Naive B cell (primary cell): ENCODE results near the gene TSC22D4. TPM values are rescaled to one million over a fixed set of nuclear protein-coding genes. Genes with fewer than 3 reads are reported as not detected.
A peak's percentile ranks its signal among the peaks of the same experiment; 100 is the strongest.
"Not testable (repeated sequence)": the region's sequence is repeated elsewhere in the genome, so short reads cannot be mapped to it uniquely, and the experiment has no call there.

Experiments
- ATAC-seq, 2 donors: fragments of 150-1000 bp; cut with Tn5 transposase; 2 replicates each; pipeline ENCODE4 v1.10.0; 2021; ENCODE audit warnings: low read depth in 2 of 2, mild to moderate bottlenecking in 2 of 2, moderate library complexity in 2 of 2
- DNase-seq: peaks from one replicate; pipeline ENCODE4 v3.0.0; 2022
- H3K27ac Mint-ChIP-seq, 6 donors: one replicate each; pipeline ENCODE4 v1.8.0; 2020 to 2022; ENCODE audit warnings: mild to moderate bottlenecking in 6 of 6, mixed read lengths in 6 of 6, moderate library complexity in 5 of 6, inconsistent platforms in 2 of 6
- H3K27me3 Mint-ChIP-seq, 3 donors: one replicate each; pipeline ENCODE4 v1.8.0; 2021 to 2022; ENCODE audit warnings: mixed read lengths in 3 of 3, mild to moderate bottlenecking in 1 of 3
- H3K36me3 Mint-ChIP-seq, 2 donors: one replicate each; pipeline ENCODE4 v1.8.0; 2020 to 2022; ENCODE audit warnings: mixed read lengths in 2 of 2, inconsistent platforms in 1 of 2, mild to moderate bottlenecking in 1 of 2
- H3K4me1 Mint-ChIP-seq, 3 donors: one replicate each; pipeline ENCODE4 v1.8.0; 2020 to 2022; ENCODE audit warnings: mixed read lengths in 3 of 3, inconsistent platforms in 1 of 3, mild to moderate bottlenecking in 1 of 3, moderate library complexity in 1 of 3
- H3K4me3 Mint-ChIP-seq, 8 donors: one replicate each; pipeline ENCODE4 v1.8.0; 2020 to 2022; ENCODE audit warnings: mild to moderate bottlenecking in 8 of 8, mixed read lengths in 8 of 8, moderate library complexity in 8 of 8, inconsistent platforms in 2 of 8
- H3K9me3 Mint-ChIP-seq, 7 donors: one replicate each; pipeline ENCODE4 v1.8.0; 2020 to 2022; ENCODE audit warnings: mixed read lengths in 7 of 7, mild to moderate bottlenecking in 5 of 7, inconsistent platforms in 2 of 7, moderate library complexity in 1 of 7
- polyA plus RNA-seq, 6 donors: library from polyadenylated mRNA; unstranded; fragments of 300-500 nt; fragmentation: Illumina TruSeq; gene quantifications; one replicate each; pipeline ENCODE4 v1.2.3, GENCODE V29; 2021; ENCODE audit warnings: low read depth in 6 of 6

The TSC22D4 gene
- polyA plus RNA-seq, 6 donors from 2014 or later = 17.5 to 23.6 (median 20.7) TPM

DNA sequence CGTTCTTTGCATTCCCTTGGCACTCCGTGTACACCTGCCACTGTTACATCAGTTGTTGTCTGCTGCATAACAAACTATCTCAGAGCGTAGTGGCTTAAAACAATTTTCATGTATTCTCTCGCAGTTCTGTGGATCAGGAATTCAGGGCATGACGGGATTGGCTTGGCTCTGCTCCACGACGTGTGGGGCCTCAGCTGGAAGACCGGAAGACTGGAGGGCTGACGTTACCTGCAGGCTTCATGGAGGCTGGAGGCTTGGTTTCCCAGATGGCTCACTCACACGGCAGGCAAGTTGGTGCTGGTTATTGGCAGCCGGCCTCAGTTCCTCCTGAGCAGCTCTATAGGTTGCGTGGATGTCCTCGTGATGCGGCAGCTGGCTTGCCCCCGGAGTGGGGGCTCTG, 30.2 kb upstream of the TSC22D4 start:
- H3K36me3 Mint-ChIP-seq = no peaks in the 10 kb centered on the region
- no peak overlapping the region for H3K4me3 Mint-ChIP-seq
- no peak for ATAC-seq
- no peaks in the 10 kb centered on the region for H3K9me3 Mint-ChIP-seq
- DNase-seq = no peak
- peaks cover 16 to 39% (median 32%) of the 10 kb centered on the region in 3 donors for H3K27me3 Mint-ChIP-seq
- no peaks in the 10 kb centered on the region for H3K4me1 Mint-ChIP-seq
- H3K27ac Mint-ChIP-seq = no peak overlapping the region

GRCh38 chr7:100506356-100506923, 27.4 kb upstream of the TSC22D4 start:
- no peak for ATAC-seq
- peaks cover 10 to 27% (median 24%) of the 10 kb centered on the region in 3 donors for H3K27me3 Mint-ChIP-seq
- no peaks in the 10 kb centered on the region for H3K36me3 Mint-ChIP-seq
- DNase-seq = no peak
- H3K4me1 Mint-ChIP-seq = peaks cover 0 to 3% (median 0%) of the 10 kb centered on the region in 3 donors
- H3K9me3 Mint-ChIP-seq = no peaks in the 10 kb centered on the region
- no peak overlapping the region for H3K4me3 Mint-ChIP-seq
- H3K27ac Mint-ChIP-seq = peak overlapping the region in 1 of 6 donors; percentile 72

GRCh38 chr7:100504887-100505611, 26.0 kb upstream of the TSC22D4 start:
- no peaks in the 10 kb centered on the region for H3K9me3 Mint-ChIP-seq
- ATAC-seq (no peak), DNase-seq (no peak)
- no peak overlapping the region for H3K4me3 Mint-ChIP-seq
- H3K4me1 Mint-ChIP-seq = peaks cover 0 to 3% (median 0%) of the 10 kb centered on the region in 3 donors
- H3K36me3 Mint-ChIP-seq = no peaks in the 10 kb centered on the region
- peaks cover 5 to 18% (median 16%) of the 10 kb centered on the region in 3 donors for H3K27me3 Mint-ChIP-seq
- no peak overlapping the region for H3K27ac Mint-ChIP-seq

DNA sequence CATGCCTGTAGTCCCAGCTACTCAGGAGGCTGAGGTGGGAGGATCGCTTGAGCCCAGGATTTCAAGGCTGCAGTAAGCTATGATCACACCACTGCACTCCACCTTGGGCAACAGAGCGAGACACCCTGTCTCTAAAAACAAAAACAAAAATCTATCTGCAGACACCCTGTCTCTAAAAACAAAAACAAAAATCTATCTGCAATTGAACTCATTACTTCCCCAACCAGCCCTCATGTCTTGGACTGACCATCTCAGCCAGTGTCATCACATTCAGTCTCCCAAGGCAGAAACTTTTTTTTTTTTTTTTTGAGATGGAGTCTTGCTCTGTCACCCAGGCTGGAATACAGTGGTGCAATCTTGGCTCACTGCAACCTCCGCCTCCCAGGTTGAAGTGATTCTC, 25.0 kb upstream of the TSC22D4 start:
- H3K36me3 Mint-ChIP-seq, DNase-seq, H3K4me3 Mint-ChIP-seq, ATAC-seq, H3K9me3 Mint-ChIP-seq, H3K27ac Mint-ChIP-seq, H3K4me1 Mint-ChIP-seq: not testable (repeated sequence)
- peaks cover 5 to 13% (median 11%) of the 10 kb centered on the region in 3 donors for H3K27me3 Mint-ChIP-seq

- not testable (repeated sequence) for H3K4me1 Mint-ChIP-seq, H3K36me3 Mint-ChIP-seq, DNase-seq, H3K27ac Mint-ChIP-seq, ATAC-seq, H3K4me3 Mint-ChIP-seq, H3K9me3 Mint-ChIP-seq
- H3K27me3 Mint-ChIP-seq = peaks cover 0 to 11% (median 8%) of the 10 kb centered on the region in 3 donors
These were observed 21.7 kb upstream of the TSC22D4 start for GRCh38 chr7:100500743-100501142.

DNA sequence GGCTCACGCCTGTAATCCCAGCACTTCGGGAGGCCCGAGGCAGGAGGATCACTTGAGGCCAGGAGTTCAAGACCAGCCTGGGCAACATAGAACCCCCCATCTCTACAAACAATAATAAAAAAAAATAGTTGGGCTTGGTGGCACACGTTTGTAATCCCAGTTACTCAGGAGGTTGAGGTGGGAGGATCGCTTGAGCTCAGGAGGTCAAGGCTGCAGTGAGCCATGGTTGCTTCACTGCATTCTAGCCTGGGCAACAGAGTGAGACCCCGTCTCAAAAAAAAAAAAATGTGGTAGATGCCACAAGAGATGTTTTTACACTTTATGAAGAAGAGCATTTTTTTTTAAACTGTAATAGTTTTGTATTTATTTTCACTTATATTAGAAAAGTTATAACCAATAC, 17.5 kb upstream of the TSC22D4 start:
- Mint-ChIP-seq H3K27ac (no peak overlapping the region), H3K36me3 (no peaks in the 10 kb centered on the region), H3K4me1 (peaks cover 9 to 14% (median 10%) of the 10 kb centered on the region in 3 donors), H3K9me3 (no peaks in the 10 kb centered on the region), H3K4me3 (no peak overlapping the region), H3K27me3 (peaks cover 8 to 51% (median 36%) of the 10 kb centered on the region in 3 donors)
- no peak for ATAC-seq
- DNase-seq = no peak

GRCh38 chr7:100493476-100494264, 14.7 kb upstream of the TSC22D4 start:
- Mint-ChIP-seq H3K9me3 (no peaks in the 10 kb centered on the region), H3K27ac (no peak overlapping the region), H3K27me3 (peaks cover 12 to 76% (median 55%) of the 10 kb centered on the region in 3 donors), H3K4me3 (peak overlapping the region; percentile 0 to 81 (median 72)), H3K36me3 (no peaks in the 10 kb centered on the region), H3K4me1 (peaks cover 12 to 16% (median 14%) of the 10 kb centered on the region in 3 donors)
- no peak for DNase-seq
- ATAC-seq = peak; percentile 78 to 89

- Mint-ChIP-seq H3K27ac (no peak overlapping the region), H3K4me1 (peaks cover 12 to 16% (median 14%) of the 10 kb centered on the region in 3 donors), H3K27me3 (peaks cover 12 to 76% (median 55%) of the 10 kb centered on the region in 3 donors), H3K9me3 (no peaks in the 10 kb centered on the region), H3K36me3 (no peaks in the 10 kb centered on the region), H3K4me3 (peak overlapping the region; percentile 0 to 82 (median 74))
- ATAC-seq = peak in 1 of 2 donors; percentile 6
- DNase-seq = no peak
These were observed 13.9 kb upstream of the TSC22D4 start for GRCh38 chr7:100492738-100493475.

DNA sequence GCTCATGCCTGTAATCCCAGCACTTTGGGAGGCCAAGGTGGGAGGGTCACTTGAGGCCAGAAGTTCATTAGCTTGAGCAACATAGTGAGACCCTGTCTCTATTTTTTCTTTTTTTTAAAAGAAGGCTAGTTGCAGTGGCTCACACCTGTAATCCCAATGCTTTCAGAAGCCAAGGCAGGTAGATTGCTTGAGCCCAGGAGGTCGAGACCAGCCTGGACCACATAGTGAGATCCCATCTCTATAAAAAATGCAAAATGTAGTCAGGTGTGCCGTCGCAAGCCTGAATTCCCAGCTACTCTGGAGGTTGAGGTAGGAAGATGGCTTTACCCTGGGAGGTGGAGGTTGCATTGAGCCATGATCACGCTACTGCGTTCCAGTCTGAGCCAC, 12.2 kb upstream of the TSC22D4 start:
- DNase-seq (no peak), ATAC-seq (no peak)
- peaks cover 12 to 73% (median 53%) of the 10 kb centered on the region in 3 donors for H3K27me3 Mint-ChIP-seq
- H3K27ac Mint-ChIP-seq = no peak overlapping the region
- H3K4me3 Mint-ChIP-seq = peak overlapping the region in 1 of 8 donors; percentile 29
- H3K9me3 Mint-ChIP-seq = no peaks in the 10 kb centered on the region
- peaks cover 12 to 16% (median 14%) of the 10 kb centered on the region in 3 donors for H3K4me1 Mint-ChIP-seq
- H3K36me3 Mint-ChIP-seq = no peaks in the 10 kb centered on the region

- no peaks in the 10 kb centered on the region for H3K9me3 Mint-ChIP-seq
- ATAC-seq = no peak
These were observed 11.6 kb upstream of the TSC22D4 start for GRCh38 chr7:100490483-100491191.

GRCh38 chr7:100489824-100490223, 10.8 kb upstream of the TSC22D4 start:
- no peak overlapping the region for H3K4me3 Mint-ChIP-seq
- peaks cover 11 to 67% (median 48%) of the 10 kb centered on the region in 3 donors for H3K27me3 Mint-ChIP-seq
- no peaks in the 10 kb centered on the region for H3K36me3 Mint-ChIP-seq
- H3K4me1 Mint-ChIP-seq = peaks cover 14 to 17% (median 16%) of the 10 kb centered on the region in 3 donors
- ATAC-seq = peak; percentile 21 to 24
- H3K27ac Mint-ChIP-seq = peak overlapping the region in 1 of 6 donors; percentile 59
- no peak for DNase-seq
- no peaks in the 10 kb centered on the region for H3K9me3 Mint-ChIP-seq

More at GRCh38 chr7:100490483-100491191, 11.6 kb upstream of the TSC22D4 start:
- DNase-seq = no peak
- Mint-ChIP-seq H3K4me3 (peak overlapping the region in 1 of 8 donors; percentile 29), H3K27ac (no peak overlapping the region), H3K4me1 (peaks cover 14 to 17% (median 16%) of the 10 kb centered on the region in 3 donors), H3K27me3 (peaks cover 12 to 73% (median 54%) of the 10 kb centered on the region in 3 donors), H3K36me3 (no peaks in the 10 kb centered on the region)

GRCh38 chr7:100489121-100489520, 10.1 kb upstream of the TSC22D4 start:
- H3K36me3 Mint-ChIP-seq = no peaks in the 10 kb centered on the region
- H3K4me1 Mint-ChIP-seq = peaks cover 16 to 18% (median 16%) of the 10 kb centered on the region in 3 donors
- no peak for ATAC-seq
- DNase-seq = no peak
- no peaks in the 10 kb centered on the region for H3K9me3 Mint-ChIP-seq
- H3K27me3 Mint-ChIP-seq = peaks cover 9 to 60% (median 41%) of the 10 kb centered on the region in 3 donors
- H3K4me3 Mint-ChIP-seq = no peak overlapping the region
- no peak overlapping the region for H3K27ac Mint-ChIP-seq
